ENCODE measurements around the gene VWA5B1.
A peak's percentile ranks its signal among the peaks of the same experiment; 100 is the strongest.

Gene VWA5B1

DNA sequence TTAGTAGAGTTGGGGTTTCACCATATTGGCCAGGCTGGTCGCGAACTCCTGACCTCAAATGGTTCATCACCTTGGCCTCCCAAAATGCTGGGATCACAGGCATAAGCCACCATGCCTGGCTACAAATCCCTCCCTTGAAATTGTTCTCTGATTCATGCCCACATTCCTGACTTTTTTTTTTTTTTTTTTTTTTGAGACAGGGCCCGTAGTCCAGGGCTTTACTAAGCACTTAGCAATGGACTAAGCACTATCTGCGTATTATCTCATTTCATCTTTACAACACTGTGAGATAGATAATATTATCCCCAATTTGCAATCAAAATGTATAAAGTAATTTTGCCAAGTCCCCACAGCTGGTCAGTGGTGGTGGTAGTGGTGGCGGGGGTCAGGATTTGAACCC lies 58.9 kb downstream of the VWA5B1 start:
- DNase-seq (ENCODE audit: low spot score): no peak

DNA sequence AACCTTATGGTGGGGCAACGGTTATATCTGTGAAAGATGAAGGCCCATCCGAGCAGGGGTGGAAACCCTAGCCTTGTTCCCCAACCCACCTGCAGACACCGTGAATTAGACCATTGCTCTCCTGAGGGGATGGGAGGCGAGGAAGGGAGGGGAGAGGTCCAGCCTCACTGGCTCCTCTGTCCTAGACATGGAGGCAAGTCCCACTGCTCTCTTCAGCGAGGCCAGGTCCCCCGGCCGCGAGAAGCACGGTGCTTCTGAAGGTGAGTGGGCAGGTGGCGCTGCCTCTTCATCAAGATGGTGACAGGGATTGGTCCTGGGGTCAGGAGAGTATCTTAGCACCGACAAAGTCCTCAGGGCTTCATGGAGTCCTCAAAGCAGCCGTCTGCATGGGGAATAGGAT lies 59.3 kb downstream of the VWA5B1 start:
- DNase-seq (ENCODE audit: low spot score): no peak

DNA sequence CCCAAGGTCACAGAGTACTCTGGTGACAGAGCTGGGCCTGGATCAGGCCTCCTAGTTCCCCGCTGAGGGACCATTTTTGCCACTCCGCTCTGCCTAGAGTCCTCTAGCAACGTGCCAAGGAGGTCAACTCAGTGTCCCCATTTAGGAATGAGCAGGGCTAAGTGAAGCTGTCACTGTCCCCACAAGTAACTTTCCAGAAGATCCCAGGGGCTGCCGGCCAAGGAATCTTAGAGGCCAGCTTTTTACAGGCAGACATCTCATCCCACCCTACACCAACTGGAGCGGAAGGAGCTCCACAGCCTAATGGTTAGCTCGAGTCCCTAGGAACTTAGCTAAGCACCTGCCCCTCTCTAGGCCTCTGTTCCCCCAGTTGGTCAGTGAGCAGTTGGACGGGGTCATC lies 59.7 kb downstream of the VWA5B1 start:
- no peak for DNase-seq (ENCODE audit: low spot score)

DNA sequence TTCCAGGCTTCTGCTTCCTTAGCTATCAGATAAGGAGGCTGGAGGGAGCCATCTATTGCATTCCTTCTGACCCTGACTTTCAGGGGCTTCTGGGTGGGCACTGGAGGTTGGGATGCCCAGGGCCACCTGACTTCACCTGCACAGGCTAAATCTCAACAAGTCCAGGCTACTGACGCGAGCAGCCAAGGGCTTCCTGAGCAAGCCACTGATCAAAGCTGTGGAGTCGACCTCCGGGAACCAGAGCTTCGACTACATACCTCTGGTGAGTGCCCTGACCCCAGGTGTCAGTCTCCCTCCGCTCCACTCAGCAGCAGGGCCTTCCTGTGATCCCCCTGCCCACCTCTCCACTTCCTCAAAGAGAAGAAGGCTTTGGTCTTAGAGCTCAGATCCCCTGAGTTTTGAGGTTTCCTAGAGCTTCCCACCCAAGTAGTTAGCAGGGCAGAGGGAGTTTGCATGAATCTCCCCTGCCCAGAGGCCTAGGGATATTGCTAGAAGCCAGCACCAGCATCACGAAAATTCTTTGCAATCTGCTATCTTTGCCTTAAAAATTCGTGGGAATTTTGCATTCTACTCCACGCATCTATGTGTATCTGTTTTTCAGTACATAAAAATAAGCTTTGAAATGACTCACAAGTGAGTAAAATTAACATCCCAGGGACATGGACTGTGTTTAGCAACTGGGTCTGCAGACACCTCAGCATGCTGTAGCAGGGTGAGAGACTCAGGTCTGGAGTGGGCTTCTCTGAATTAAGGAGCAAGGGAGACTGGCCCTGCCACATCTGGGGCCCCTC lies 61.4 kb downstream of the VWA5B1 start:
- DNase-seq (ENCODE audit: low spot score): no peak

DNA sequence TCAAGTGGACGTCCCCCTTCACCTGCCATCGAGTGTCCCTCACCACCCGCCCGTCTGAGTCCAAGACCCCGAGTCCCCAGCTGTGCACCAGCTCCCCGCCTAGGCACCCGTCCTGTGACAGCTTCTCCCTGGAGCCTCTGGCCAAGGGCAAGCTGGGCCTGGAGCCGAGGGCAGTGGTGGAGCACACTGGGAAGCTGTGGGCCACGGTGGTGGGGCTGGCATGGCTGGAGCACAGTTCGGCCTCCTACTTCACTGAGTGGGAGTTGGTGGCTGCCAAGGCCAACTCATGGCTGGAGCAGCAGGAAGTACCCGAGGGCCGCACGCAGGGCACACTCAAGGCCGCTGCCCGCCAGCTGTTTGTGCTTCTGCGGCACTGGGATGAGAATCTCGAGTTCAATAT lies 63.2 kb downstream of the VWA5B1 start:
- no peak for DNase-seq (ENCODE audit: low spot score)

DNA sequence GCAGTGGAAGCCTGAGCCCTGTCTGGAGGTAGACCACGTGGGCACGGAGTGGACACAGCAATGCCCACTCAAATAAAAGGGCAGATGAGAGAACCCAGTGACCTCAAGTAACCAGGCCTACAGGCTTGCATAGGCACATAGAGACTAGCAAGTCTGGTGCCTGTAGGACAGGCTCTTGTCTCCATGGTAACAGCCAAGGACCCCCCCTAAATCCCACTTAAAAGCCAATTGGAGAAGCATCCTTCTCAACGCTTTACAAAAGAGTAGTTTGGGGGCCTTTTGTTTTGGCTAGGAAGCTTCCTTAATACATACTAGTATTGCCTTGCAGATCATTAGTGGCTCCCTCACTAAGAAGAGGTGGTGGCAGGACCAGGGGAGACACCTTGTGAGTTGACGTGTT lies 63.9 kb downstream of the VWA5B1 start:
- no peak for DNase-seq (ENCODE audit: low spot score)

DNA sequence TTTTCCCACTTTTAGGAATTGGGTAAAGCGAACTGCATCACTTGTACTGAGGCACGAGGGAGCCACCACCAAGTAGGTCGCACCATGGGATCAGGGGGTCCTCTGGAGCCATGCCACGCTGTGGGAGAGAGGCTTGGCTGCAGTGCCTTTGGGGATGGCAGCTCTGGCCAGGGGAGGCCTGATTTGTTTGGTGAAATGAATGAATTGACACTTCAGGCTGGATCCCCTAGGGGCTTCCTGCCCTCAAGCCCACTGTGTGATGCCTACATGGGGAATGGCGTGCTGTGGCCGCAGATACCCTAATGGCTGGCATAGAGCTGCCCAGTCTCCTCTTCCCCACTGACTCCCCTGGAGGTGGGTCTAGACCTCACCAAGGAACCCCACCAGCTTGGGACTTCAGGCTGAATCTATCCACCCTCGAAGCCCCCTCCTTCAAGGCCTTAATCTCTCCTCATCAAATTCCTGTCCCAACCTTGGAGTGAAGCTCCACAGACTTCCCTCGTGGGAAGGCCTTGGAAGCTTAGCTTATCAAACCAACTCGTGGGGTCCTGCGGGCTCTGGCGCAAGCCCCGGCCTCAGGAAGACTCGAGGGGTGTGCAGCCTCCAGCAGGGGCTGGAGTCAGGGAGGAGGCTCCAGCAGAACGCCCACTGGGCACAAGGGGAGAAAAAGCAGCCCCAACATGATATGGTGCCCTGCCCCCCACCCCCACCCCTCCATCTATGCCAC lies 64.6 kb downstream of the VWA5B1 start:
- DNase-seq (ENCODE audit: low spot score): no peak

DNA sequence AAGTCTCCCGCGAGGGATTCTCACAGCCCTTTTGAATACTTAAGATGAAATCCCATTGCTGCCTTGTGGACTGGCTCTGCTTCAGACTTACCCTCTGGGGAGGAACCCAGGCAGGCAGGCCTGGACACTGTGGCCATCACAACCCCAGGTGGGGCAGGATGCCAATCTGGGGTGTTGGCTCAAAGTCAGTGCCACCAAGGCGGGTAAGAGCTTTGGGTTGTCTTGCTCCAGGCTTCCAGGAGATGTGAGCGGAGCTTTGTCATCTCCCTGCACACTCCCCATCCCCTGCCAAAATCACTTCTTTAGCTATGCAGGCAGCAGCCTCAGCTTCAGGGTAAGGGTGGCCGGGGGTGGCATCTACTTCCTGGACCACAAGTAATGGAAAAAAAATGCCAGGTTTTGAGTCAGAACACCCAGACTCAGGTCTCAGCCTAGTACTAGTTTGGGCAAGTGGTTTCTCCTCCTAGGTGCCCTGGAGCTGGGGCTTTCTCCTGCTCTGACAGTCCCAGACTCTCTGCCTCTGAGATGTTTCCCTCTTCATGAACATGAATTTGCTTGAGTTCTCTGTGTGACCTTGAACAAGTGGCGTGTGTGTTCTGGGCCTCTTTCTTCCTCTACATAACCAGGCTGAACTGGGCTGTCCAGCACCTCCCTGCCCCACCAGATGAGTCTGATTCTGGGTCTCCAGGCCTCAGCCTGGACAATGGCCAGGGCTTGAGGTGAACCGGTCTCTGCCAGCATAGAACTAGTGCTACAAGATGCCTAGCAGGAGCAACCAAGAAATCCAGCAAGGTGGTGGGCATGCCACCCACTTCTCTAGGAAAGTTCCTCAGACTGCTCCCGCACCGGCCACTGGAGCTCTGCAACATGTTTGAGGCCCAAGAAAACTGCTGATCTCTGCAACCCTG lies 65.4 kb downstream of the VWA5B1 start:
- DNase-seq (ENCODE audit: low spot score): no peak

DNA sequence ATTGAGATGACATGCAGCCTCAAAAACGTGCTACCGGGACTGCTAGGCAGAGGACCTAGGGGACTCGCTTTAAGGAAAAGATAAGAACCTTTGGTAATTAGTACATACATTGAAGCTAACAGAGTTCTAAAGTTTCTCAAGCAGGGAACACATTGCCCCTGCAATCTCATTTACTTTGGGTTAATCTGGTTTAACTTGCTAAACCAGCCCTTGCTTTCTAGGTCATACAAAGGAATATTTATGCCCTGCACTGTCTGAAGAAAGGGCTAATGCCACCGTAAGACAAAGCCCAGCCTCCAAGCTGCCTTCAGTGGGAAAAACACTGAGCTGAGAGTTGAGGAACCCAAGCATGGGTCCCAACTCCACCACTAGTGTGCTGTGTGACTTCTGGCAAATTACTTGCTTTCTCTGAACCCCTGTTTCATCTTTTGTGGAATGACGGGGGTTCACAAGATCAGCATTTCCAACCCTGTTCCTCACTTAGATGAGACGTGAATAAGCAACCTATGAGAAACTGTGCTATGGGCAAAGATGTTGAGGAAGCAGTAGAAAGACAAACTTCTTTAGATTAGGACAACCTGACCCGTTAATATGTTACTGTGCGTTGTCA lies 66.3 kb downstream of the VWA5B1 start:
- no peak for DNase-seq (ENCODE audit: low spot score)

DNA sequence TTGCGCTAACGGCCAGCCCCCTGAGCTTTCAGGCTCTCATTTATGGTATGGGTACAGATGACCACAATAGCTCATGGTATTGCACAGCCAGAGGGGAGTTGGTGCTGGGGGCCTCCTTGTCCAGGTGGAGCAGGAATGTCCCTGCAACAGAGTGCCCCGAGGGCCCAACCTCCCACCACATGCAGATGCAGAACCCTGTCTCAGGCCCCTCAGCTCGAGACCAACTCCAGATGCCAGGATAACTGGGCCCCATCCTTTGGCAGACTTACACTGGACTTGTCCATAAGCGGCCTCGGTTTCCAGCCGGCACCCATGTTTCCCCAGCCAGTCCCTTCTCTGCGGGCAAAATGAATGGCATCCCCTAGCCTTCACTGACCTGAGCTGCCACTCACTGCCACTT lies 67.1 kb downstream of the VWA5B1 start:
- DNase-seq (ENCODE audit: low spot score): no peak

DNA sequence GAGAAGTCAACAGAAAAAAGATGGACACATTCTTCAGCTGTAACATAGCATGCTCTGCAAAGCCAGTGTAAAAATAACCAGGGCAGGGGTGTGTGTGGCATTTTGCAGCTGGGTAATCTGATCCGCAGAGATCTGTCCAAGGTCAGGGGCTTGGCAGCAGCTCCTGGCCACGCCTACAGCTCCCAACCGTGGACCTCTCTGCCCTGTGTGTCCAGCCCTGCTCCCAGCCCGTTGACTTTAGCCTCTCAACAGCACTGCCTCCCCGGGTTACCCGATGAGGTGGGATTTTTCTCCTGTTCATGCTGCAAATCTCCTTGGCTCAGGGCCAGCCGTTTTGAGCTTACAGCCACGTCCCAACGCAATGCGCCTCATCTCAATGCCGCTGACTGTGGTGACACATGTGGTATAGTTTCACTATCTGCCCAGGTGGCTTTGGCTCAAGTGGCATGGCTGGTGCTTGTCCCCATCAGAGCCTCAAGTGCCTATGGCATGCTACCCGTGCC lies 68.1 kb downstream of the VWA5B1 start:
- DNase-seq (ENCODE audit: low spot score): no peak

DNA sequence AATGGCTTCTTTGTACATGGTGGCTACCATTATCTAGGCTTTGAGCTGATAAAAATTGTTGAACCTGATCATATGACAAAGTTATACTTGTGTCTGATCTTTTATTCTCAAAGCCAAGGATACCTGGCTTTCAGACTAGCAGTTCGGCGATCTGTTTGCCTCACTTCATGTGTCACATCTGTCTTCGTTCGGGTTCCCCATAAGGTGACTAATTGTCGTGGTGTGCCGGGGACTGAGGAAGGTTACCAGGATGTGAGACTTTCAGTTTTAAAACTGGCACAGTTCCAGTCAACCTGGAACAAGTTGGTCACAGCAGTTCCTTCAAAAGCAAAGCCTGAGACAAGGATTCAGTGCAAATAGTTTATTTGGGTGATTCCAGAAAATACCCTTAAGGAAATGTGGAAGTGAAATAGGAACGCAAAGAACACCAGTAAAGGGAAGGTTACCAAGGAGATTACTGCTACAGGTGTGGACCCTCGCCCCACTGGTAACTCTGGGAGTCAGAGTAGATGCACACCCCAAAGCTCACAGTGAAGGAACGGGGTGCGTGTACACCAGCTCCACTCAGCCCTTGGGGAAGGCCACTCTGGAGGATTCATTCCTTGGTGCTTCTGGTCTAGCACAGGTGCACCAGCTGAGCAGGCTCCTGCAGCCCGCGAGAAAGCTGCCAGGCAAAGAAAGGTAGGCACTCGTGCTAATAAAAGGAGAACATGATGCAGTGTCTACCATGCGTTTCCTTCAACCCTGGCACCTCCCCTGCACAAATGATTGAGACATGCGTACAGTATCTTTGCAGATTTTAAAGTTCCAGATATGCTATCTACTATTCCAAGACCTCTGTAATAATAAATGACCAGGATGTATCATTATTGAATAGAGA lies 69.0 kb downstream of the VWA5B1 start:
- DNase-seq (ENCODE audit: low spot score): no peak

DNA sequence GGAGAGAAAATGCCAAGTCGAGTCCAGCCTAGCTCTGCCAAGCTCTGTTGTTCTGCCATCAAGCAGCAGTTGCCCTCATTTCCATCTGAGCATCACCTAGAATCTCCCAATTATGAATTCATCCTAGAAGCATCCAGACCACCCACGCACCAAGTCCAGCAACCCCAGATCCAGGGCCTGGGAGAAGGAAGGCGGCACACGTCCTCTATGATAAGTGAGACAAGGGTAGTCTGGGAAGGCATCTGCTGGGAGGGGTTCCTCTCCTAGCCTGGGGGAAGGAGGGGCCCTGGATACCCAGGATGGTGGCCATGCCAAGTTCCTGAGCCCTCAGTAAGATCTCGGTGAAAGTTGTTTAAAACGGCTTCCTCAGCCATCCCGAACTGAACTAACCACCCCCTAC lies 70.7 kb downstream of the VWA5B1 start:
- no peak for DNase-seq (ENCODE audit: low spot score)

DNA sequence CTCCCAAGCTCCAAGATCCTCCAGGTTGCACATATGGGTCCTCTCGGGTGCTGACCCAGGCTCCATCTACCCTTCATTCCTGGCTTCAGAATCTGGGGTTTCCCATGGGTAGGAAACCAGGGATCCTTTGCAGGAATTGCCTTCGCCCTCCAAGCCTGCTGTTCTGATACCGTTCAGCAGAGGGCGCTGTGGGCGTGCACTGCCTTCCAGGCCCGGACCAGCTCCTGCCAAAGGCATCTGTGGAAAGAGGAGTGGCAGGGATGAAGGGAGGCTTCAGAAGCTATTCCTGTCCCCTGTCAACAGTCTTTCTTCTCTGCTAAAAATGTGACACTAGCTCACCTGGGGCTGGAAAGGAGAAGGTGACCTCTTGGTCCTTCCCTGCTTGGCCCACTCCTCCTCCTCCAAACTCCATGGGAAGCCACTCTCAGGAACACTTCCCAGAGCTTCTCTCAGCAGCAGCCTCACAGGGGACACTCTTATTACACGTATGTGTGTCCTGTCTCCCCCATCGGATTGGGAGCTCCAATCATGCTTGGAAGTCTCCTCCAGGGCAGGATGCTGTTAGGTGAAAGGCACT lies 71.2 kb downstream of the VWA5B1 start:
- peak; percentile 53 for DNase-seq (ENCODE audit: low spot score)

DNA sequence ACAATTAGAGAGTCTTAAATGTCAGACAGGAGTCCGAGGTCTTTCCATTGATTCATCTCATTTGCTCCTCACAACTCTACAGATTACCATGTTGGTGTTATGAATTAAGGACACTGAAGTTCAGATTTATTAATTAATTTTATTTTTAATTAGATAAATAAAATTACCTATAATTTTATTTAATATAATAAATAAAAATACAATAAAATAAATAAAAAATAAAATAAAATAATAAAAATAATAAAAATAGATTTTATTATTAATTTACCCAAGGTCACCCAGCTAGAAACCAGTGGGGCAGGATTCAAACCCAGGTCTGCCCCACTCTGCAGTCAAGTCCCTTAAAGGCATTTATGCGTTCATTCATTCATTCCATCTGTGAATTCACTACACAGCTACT lies 72.2 kb downstream of the VWA5B1 start:
- DNase-seq (ENCODE audit: low spot score): no peak

DNA sequence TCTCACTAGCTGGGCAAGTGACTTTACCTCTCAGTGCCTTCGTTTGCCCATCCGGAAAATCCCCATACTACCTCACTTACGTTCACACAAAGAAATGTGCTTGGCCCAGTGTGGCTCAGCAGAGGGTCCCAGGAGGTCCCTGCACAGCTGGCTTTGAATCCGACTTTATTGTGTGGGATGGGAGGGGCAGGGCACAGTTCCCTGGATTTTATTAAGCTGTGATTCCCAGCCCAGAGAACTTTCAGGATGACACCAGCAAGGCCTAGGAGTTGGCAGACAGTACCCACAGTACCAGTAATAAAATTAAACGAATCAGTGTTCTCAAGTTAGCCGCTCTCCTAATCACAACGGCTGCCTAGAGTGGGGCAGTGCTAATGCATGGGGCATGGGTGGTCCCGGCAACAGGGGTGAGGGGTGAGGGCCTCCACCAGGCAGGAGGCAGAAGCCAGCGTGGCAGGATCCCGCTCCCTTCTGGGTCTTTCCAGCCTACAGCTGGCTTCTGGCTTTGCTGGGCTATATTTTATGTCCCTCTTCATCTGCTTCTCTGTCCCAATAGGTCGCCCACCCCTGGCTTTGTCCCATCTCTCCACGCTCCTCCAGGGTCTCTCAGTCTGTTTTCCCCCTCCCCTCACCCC lies 74.9 kb downstream of the VWA5B1 start:
- DNase-seq (ENCODE audit: low spot score): no peak

DNA sequence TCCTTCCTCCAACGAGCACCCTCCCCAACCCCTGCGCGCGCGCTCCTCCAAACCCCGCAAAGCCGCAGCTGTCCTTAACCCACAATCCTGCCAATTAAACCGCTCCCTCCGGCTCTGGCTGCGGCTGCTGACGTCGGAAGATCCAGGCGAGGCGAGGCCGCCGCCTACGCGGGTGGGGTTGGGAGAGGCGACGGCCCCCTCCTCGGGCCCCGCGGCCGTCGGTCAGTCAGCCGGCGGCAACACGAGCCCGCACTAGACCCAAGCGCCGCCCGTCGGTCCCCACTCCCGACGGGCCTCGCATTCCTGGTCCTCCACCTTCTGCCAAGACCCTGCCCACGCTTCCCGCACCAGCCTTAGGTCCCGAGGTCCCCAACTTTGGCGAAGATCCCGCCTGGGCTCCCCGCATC lies 75.4 kb downstream of the VWA5B1 start:
- DNase-seq (ENCODE audit: low spot score): no peak

DNA sequence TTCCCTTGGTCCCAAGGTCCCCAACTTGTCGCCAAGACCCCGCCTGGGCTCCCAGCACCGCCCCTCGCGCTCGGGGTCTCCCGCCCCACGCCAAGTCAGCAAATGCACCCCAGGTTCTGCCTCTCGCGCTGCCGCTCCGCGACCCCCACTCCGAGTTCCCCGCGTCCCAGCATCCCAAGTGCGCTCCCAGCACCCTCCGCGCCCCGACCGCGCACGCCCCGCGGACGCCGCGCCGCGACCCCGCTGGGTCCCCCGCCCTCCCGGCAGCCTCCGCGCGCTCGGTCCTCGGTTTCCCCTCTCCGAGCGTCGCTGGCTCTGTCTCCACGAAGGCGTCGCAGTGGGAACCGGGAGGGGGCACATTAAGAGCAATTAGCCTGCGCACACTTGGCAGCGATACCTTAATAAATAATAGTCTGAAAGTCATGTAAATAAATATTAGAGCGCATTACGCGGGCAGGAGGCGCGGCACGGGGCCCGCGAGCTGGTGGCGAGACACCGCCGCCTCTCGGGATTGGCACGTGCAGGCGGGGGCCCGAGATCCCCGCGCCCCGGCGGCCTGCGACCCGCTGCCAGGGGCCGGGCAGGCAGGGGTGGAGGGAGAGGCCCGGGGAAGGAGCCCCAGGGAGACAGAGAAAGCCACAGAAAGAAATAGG lies 75.9 kb downstream of the VWA5B1 start:
- DNase-seq (ENCODE audit: low spot score): no peak

DNA sequence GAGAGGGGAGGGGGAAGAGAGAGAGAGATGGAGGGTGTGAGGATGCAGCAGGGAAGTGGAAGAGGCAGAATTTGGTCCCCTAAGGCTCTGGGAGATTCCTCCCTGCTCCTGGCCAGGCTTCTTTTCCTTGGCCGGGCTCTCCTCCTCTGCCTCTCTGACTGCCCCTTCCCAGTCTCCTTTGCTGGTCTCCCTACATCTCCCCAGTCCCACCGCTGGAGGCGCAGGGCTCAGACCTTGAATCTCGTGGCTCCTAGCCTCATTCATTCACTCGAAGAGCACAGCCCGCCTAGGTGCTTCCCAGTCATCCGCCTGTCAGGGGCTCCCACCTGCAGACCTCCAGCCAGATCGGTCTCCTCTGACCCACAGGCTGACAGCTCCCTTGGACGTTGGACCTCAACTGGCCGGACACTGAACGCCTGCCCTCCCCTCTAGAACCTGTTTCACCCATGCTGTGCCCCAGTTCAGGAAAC lies 76.5 kb downstream of the VWA5B1 start:
- no peak for DNase-seq (ENCODE audit: low spot score)
